Neural cell (in vitro differentiated cells): Measurements from ENCODE around the gene MACF1. TPM values are rescaled to one million over a fixed set of nuclear protein-coding genes. Genes with fewer than 3 reads are reported as not detected.

Source experiments
- H2AFZ ChIP-seq: fragments of 200-600, 300-800 bp; sonication (generic), shearing (Covaris generic); 2 replicates; pipeline ENCODE4 v1.6.0; 2014; ENCODE audit warnings: low read depth, mild to moderate bottlenecking, antibody characterized with exemption, low read length, moderate library complexity
- H3F3A ChIP-seq: fragments of 200-600 bp; shearing (Covaris generic); 2 replicates; pipeline ENCODE4 v1.6.1; 2016; ENCODE audit warnings: mild to moderate bottlenecking, moderate library complexity, mixed read lengths, antibody characterized with exemption, low read length; ENCODE audit not compliant: insufficient read depth, poor library complexity, severe bottlenecking
- H3K27ac ChIP-seq: fragments of 200-600, 300-800 bp; sonication (generic), shearing (Covaris generic); 2 replicates; pipeline ENCODE4 v1.5.1; 2014; ENCODE audit warnings: mild to moderate bottlenecking, low read length, moderate library complexity
- H3K27me3 ChIP-seq: fragments of 300-800, 200-600 bp; sonication (generic), shearing (Covaris generic); 2 replicates; pipeline ENCODE4 v1.6.0; 2014; ENCODE audit warnings: mild to moderate bottlenecking, low read depth, low read length, moderate library complexity; ENCODE audit not compliant: insufficient read depth
- H3K36me3 ChIP-seq: fragments of 300-800, 200-600 bp; sonication (generic), shearing (Covaris generic); 2 replicates; pipeline ENCODE4 v1.5.1; 2014; ENCODE audit warnings: mild to moderate bottlenecking, antibody characterized with exemption, low read length, moderate library complexity; ENCODE audit not compliant: insufficient read depth
- H3K4me2 ChIP-seq: fragments of 300-800, 200-600 bp; sonication (generic), shearing (Covaris generic); 2 replicates; pipeline ENCODE4 v1.6.0; 2014; ENCODE audit warnings: mild to moderate bottlenecking, low read length
- H3K4me3 ChIP-seq: fragments of 300-800, 200-600 bp; sonication (generic), shearing (Covaris generic); 2 replicates; pipeline ENCODE4 v1.5.1; 2014; ENCODE audit warnings: mild to moderate bottlenecking, low read length, moderate library complexity
- H3K79me2 ChIP-seq: fragments of 200-600 bp; shearing (Covaris generic); replicated peaks from 2 replicates; pipeline ENCODE4 v1.6.0; 2014; ENCODE audit warnings: mild to moderate bottlenecking, low read length, moderate library complexity; ENCODE audit not compliant: insufficient read depth
- H3K9ac ChIP-seq: fragments of 300-800, 200-600 bp; sonication (generic), shearing (Covaris generic); 2 replicates; pipeline ENCODE4 v1.6.1; 2016; ENCODE audit warnings: mild to moderate bottlenecking, low read length, mixed read lengths
- H3K9me2 ChIP-seq: fragments of 200-600 bp; shearing (Covaris generic); 2 replicates; pipeline ENCODE4 v1.6.1; 2016; ENCODE audit warnings: mild to moderate bottlenecking, low read length, mixed read lengths; ENCODE audit not compliant: insufficient read depth
- H3K9me3 ChIP-seq: fragments of 200-600, 300-800 bp; sonication (generic), shearing (Covaris generic); 2 replicates; pipeline ENCODE4 v1.6.1; 2016; ENCODE audit warnings: mild to moderate bottlenecking, mixed run types, low read length, moderate library complexity, mixed read lengths
- H4K20me1 ChIP-seq: fragments of 200-600 bp; shearing (Covaris generic); 2 replicates; pipeline ENCODE4 v1.6.1; 2016; ENCODE audit warnings: mild to moderate bottlenecking, mixed run types; ENCODE audit not compliant: insufficient read depth
- EP300 ChIP-seq: fragments of 450-650 bp; conservative IDR thresholded peaks from 2 replicates; pipeline ENCODE4 v1.6.1; 2014; ENCODE audit warnings: antibody characterized with exemption, mild to moderate bottlenecking, moderate library complexity; ENCODE audit not compliant: poor library complexity, severe bottlenecking
- EZH2 ChIP-seq: fragments of 200-600, 300-800 bp; shearing (Covaris generic), sonication (generic); IDR thresholded peaks from 2 replicates; pipeline ENCODE4 v1.6.1; 2014; ENCODE audit warnings: antibody characterized with exemption, low read length, borderline replicate concordance, mild to moderate bottlenecking; ENCODE audit not compliant: insufficient read depth, poor library complexity, severe bottlenecking
- MXI1 ChIP-seq: fragments of 450-650 bp; conservative IDR thresholded peaks from 2 replicates; pipeline ENCODE4 v1.6.1; 2014; ENCODE audit warnings: antibody characterized with exemption, mild to moderate bottlenecking; ENCODE audit not compliant: poor library complexity, severe bottlenecking
- POLR2AphosphoS5 ChIP-seq: IDR thresholded peaks from 2 replicates; pipeline ENCODE4 v1.6.1; 2012
- RAD21 ChIP-seq: fragments of 450-650 bp; conservative IDR thresholded peaks from 2 replicates; pipeline ENCODE4 v1.6.1; 2014; ENCODE audit warnings: antibody characterized with exemption, mild to moderate bottlenecking, moderate library complexity
- SMC3 ChIP-seq: fragments of 450-650 bp; conservative IDR thresholded peaks from 2 replicates; pipeline ENCODE4 v1.6.1; 2014; ENCODE audit warnings: antibody characterized with exemption, mild to moderate bottlenecking, moderate library complexity; ENCODE audit not compliant: poor library complexity
- TAF1 ChIP-seq: IDR thresholded peaks from 2 replicates; pipeline ENCODE4 v1.6.1; 2012; ENCODE audit warnings: low read depth
- polyA plus RNA-seq: library from polyadenylated mRNA; depleted of rRNA; stranded (reverse); fragments of >200 nt; gene quantifications from 2 replicates; pipeline ENCODE4 v1.2.3, GENCODE V29; 2014
- TF ChIP-seq, protein P1 (sequence below): fragments of 450-650 bp; IDR thresholded peaks from 2 replicates; pipeline ENCODE4 v1.5.1; 2014; ENCODE audit warnings: antibody characterized with exemption, mild to moderate bottlenecking, moderate library complexity; ENCODE audit not compliant: poor library complexity, severe bottlenecking
- TF ChIP-seq, protein P2 (sequence below): IDR thresholded peaks from 2 replicates; pipeline ENCODE4 v1.6.1; 2012; ENCODE audit warnings: borderline replicate concordance

The MACF1 gene
- polyA plus RNA-seq, 1 donor from 2014 or later: 176 TPM

DNA sequence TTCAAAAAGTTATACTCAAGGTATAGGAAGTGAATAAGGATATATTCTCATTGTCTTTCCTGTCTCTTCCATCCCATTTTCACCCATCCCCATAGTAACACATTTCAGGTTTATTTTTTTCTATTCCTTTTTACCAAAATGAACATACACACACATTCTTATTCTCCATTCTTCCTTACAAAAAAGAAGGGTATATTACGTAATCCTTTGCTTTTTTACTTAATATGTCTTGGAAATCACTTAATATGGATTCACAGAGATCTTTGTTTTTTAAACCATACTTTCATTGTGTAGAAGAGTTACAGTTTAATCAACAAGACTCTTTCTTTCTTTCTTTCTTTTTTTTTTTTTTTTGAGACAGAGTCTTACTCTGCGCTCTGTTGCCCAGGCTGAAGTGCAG, 158.8 kb downstream of the MACF1 start:
- Histone ChIP-seq H3K9me3 (no peaks in the 10 kb centered on the region), H3K79me2 (no peaks in the 10 kb centered on the region), H3K36me3 (peaks cover 26% of the 10 kb centered on the region), H3K27ac (no peak overlapping the region), H3K27me3 (no peaks in the 10 kb centered on the region), H3K4me2 (no peak overlapping the region), H4K20me1 (no peaks in the 10 kb centered on the region), H3K9me2 (no peaks in the 10 kb centered on the region), H2AFZ (no peak overlapping the region), H3K9ac (no peak overlapping the region), H3K4me3 (no peak overlapping the region), H3F3A (no peaks in the 10 kb centered on the region)
- TF ChIP-seq EZH2 (no peak), RAD21 (no peak), POLR2AphosphoS5 (no peak), SMC3 (no peak), TAF1 (no peak), MXI1 (no peak), EP300 (no peak)
- TF ChIP-seq, protein P1, sequence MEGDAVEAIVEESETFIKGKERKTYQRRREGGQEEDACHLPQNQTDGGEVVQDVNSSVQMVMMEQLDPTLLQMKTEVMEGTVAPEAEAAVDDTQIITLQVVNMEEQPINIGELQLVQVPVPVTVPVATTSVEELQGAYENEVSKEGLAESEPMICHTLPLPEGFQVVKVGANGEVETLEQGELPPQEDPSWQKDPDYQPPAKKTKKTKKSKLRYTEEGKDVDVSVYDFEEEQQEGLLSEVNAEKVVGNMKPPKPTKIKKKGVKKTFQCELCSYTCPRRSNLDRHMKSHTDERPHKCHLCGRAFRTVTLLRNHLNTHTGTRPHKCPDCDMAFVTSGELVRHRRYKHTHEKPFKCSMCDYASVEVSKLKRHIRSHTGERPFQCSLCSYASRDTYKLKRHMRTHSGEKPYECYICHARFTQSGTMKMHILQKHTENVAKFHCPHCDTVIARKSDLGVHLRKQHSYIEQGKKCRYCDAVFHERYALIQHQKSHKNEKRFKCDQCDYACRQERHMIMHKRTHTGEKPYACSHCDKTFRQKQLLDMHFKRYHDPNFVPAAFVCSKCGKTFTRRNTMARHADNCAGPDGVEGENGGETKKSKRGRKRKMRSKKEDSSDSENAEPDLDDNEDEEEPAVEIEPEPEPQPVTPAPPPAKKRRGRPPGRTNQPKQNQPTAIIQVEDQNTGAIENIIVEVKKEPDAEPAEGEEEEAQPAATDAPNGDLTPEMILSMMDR: no peak
- TF ChIP-seq, protein P2, sequence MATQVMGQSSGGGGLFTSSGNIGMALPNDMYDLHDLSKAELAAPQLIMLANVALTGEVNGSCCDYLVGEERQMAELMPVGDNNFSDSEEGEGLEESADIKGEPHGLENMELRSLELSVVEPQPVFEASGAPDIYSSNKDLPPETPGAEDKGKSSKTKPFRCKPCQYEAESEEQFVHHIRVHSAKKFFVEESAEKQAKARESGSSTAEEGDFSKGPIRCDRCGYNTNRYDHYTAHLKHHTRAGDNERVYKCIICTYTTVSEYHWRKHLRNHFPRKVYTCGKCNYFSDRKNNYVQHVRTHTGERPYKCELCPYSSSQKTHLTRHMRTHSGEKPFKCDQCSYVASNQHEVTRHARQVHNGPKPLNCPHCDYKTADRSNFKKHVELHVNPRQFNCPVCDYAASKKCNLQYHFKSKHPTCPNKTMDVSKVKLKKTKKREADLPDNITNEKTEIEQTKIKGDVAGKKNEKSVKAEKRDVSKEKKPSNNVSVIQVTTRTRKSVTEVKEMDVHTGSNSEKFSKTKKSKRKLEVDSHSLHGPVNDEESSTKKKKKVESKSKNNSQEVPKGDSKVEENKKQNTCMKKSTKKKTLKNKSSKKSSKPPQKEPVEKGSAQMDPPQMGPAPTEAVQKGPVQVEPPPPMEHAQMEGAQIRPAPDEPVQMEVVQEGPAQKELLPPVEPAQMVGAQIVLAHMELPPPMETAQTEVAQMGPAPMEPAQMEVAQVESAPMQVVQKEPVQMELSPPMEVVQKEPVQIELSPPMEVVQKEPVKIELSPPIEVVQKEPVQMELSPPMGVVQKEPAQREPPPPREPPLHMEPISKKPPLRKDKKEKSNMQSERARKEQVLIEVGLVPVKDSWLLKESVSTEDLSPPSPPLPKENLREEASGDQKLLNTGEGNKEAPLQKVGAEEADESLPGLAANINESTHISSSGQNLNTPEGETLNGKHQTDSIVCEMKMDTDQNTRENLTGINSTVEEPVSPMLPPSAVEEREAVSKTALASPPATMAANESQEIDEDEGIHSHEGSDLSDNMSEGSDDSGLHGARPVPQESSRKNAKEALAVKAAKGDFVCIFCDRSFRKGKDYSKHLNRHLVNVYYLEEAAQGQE: no peak

DNA sequence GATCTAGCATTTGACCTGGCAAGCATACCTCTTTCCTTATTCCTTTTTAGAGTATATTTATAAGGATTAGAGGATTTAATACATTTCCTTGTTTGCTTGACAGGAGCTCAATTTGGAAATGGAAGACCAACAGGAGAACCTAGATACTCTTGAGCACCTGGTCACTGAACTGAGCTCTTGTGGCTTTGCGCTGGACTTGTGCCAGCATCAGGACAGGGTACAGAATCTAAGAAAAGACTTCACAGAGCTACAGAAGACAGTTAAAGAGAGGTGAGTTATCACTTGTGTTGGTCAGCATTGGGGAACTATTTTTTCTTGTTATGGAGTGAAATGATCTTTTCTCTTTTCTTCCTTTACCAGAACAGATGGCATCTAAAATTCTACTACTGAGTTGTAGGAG, 163.6 kb downstream of the MACF1 start:
- Histone ChIP-seq H4K20me1 (no peaks in the 10 kb centered on the region), H3K79me2 (no peaks in the 10 kb centered on the region)

More for the DNA sequence above, 163.6 kb downstream of the MACF1 start:
- Histone ChIP-seq H3K36me3 (peaks cover 12% of the 10 kb centered on the region), H3K27ac (no peak overlapping the region), H3K4me3 (no peak overlapping the region), H3F3A (no peaks in the 10 kb centered on the region), H3K27me3 (no peaks in the 10 kb centered on the region), H3K9ac (no peak overlapping the region), H3K9me2 (no peaks in the 10 kb centered on the region), H3K4me2 (no peak overlapping the region), H2AFZ (no peak overlapping the region), H3K9me3 (no peaks in the 10 kb centered on the region)
- no peak for TF ChIP-seq TAF1
- TF ChIP-seq, protein P1: no peak
- no peak for TF ChIP-seq SMC3
- TF ChIP-seq, protein P2: no peak
- TF ChIP-seq EP300: no peak
- TF ChIP-seq RAD21: no peak
- TF ChIP-seq EZH2: no peak
- TF ChIP-seq POLR2AphosphoS5: no peak
- TF ChIP-seq MXI1: no peak
